Measurements from ENCODE around the gene ANGPTL7.

- TF ChIP-seq CTCF (conservative IDR thresholded peaks at IDR 0.05 in 1 of 2, IDR thresholded peaks at IDR 0.05 in 1 of 2; ENCODE audit: low read depth in 1 of 2, low read length in 2 of 2) (no peak), EZH2 (IDR thresholded peaks at IDR 0.05; ENCODE audit: low read length, missing control alignments) (no peak)
Measured at GRCh38 chr1:11144570-11145256, 44.4 kb upstream of the ANGPTL7 start.

Data from fibroblast of lung (primary cell).